NB4 (cell line): ENCODE data around the gene MYOM1.

Experiments used
- POLR2A ChIP-seq: IDR thresholded peaks from 2 replicates; pipeline ENCODE4 v1.6.1; 2011; ENCODE audit warnings: mild to moderate bottlenecking; ENCODE audit not compliant: insufficient read length; ENCODE audit errors: extremely low read depth
- TF ChIP-seq, protein P1 (sequence below): IDR thresholded peaks from one replicate; pipeline ENCODE4 v1.5.1; 2012; ENCODE audit warnings: low read depth, low read length

DNA sequence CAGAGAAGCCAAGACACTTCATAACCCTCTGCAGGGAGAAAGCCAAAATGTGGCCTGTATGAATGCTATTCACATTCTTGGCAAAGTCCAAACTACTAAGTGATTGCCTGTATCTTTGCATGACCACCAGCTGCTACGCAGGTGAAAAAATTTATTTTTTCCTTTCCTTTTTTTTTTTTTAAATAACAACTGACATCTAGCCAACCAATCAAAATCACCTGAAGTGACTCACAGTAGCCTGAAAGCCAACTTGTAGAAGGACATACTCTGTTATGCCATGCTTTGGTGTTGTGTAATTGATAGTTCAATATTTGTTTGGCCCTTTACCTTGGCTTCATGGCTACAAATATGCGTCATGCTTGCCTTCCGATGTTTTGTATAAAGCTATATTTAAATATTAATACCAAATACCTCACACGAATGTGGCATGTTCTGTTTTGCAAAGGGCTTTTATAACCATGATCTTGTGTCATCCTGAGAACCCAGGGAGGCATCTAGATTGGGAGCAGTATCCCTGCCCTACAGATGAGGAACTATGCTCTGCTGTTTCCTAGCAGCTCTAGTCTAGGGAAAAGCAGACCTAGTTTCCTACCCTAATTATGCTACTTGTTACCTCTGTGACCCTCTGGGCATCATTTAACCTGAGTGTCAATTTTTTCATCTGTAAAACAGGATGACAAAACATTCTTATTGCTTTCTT lies 102.1 kb downstream of the MYOM1 start:
- TF ChIP-seq, protein P1, sequence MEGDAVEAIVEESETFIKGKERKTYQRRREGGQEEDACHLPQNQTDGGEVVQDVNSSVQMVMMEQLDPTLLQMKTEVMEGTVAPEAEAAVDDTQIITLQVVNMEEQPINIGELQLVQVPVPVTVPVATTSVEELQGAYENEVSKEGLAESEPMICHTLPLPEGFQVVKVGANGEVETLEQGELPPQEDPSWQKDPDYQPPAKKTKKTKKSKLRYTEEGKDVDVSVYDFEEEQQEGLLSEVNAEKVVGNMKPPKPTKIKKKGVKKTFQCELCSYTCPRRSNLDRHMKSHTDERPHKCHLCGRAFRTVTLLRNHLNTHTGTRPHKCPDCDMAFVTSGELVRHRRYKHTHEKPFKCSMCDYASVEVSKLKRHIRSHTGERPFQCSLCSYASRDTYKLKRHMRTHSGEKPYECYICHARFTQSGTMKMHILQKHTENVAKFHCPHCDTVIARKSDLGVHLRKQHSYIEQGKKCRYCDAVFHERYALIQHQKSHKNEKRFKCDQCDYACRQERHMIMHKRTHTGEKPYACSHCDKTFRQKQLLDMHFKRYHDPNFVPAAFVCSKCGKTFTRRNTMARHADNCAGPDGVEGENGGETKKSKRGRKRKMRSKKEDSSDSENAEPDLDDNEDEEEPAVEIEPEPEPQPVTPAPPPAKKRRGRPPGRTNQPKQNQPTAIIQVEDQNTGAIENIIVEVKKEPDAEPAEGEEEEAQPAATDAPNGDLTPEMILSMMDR, result no peak
- TF ChIP-seq POLR2A, result no peak
